Neutrophil (primary cell): ENCODE results near the gene SMURF1.
A peak's percentile ranks its signal among the peaks of the same experiment; 100 is the strongest.

Experiments
- H3K27ac ChIP-seq: fragments of 200-600 bp; sonication (generic); 2 replicates; pipeline ENCODE4 v1.5.1; 2016; ENCODE audit warnings: mild to moderate bottlenecking, moderate library complexity
- H3K27me3 ChIP-seq: fragments of 200-600 bp; sonication (generic); 2 replicates; pipeline ENCODE4 v1.6.0; 2016; ENCODE audit warnings: mild to moderate bottlenecking
- H3K36me3 ChIP-seq: fragments of 200-600 bp; sonication (generic); 2 replicates; pipeline ENCODE4 v1.5.1; 2017
- H3K4me1 ChIP-seq, 2 experiments: fragments of 200-600 bp in 1 of 2; sonication (generic) in 1 of 2; 1 replicate in 1 of 2; 2 replicates in 1 of 2; pipeline versions ENCODE4 v1.5.1 to v1.6.1; 2013 to 2016; ENCODE audit warnings: low read depth in 1 of 2, low read length in 1 of 2, mild to moderate bottlenecking in 1 of 2, moderate library complexity in 1 of 2; ENCODE audit not compliant: control insufficient read depth in 1 of 2, insufficient read depth in 1 of 2
- H3K4me3 ChIP-seq, 2 experiments: fragments of 200-600 bp in 1 of 2; sonication (generic) in 1 of 2; 1 replicate in 1 of 2; 2 replicates in 1 of 2; pipeline ENCODE4 v1.5.1; 2013 to 2016; ENCODE audit warnings: low read depth in 1 of 2, low read length in 1 of 2, mild to moderate bottlenecking in 1 of 2, moderate library complexity in 1 of 2
- H3K9me3 ChIP-seq: fragments of 200-600 bp; sonication (generic); 2 replicates; pipeline ENCODE4 v1.5.1; 2016
- CTCF ChIP-seq: fragments of 200-600 bp; sonication (generic); IDR thresholded peaks from 2 replicates; pipeline ENCODE4 v1.5.1; 2016; ENCODE audit warnings: antibody characterized with exemption

The SMURF1 gene

GRCh38 chr7:99143853-99144672, at the start of gene SMURF1:
Gene SMURF1, minus strand, starts transcription at chr7:99144108. Its CDS starts 328 bp downstream, at chr7:99143780.
- TF ChIP-seq CTCF = no peak
- Histone ChIP-seq H3K4me3 (peak within 1 kb of the TSS; percentile 78 to 80), H3K27me3 (peaks cover 7% of the 10 kb centered on the region), H3K9me3 (no peaks in the 10 kb centered on the region), H3K36me3 (no peaks in the 10 kb centered on the region), H3K4me1 (peaks cover 13 to 24% of the 10 kb centered on the region in 2 experiments), H3K27ac (peak within 1 kb of the TSS; percentile 95)

GRCh38 chr7:99191869-99192596, 48.1 kb upstream of the SMURF1 start:
- Histone ChIP-seq H3K27ac (no peak overlapping the region), H3K4me1 (no peaks in the 10 kb centered on the region)

GRCh38 chr7:99190359-99191009, 46.6 kb upstream of the SMURF1 start:
- TF ChIP-seq CTCF = no peak
- Histone ChIP-seq H3K27ac (no peak overlapping the region), H3K4me1 (no peaks in the 10 kb centered on the region), H3K36me3 (no peaks in the 10 kb centered on the region), H3K9me3 (no peaks in the 10 kb centered on the region), H3K27me3 (no peaks in the 10 kb centered on the region), H3K4me3 (no peak overlapping the region)

More at GRCh38 chr7:99191869-99192596, 48.1 kb upstream of the SMURF1 start:
- Histone ChIP-seq H3K9me3 (no peaks in the 10 kb centered on the region), H3K4me3 (no peak overlapping the region), H3K36me3 (no peaks in the 10 kb centered on the region), H3K27me3 (no peaks in the 10 kb centered on the region)
- no peak for TF ChIP-seq CTCF

- Histone ChIP-seq H3K4me1 (no peaks in the 10 kb centered on the region), H3K4me3 (no peak overlapping the region), H3K27ac (no peak overlapping the region), H3K9me3 (no peaks in the 10 kb centered on the region), H3K36me3 (no peaks in the 10 kb centered on the region), H3K27me3 (no peaks in the 10 kb centered on the region)
- no peak for TF ChIP-seq CTCF
Measured at GRCh38 chr7:99189222-99189621, 45.3 kb upstream of the SMURF1 start.

GRCh38 chr7:99188221-99188620, 44.3 kb upstream of the SMURF1 start:
- H3K4me3 ChIP-seq = no peak overlapping the region
- TF ChIP-seq CTCF = no peak
- no peak overlapping the region for H3K27ac ChIP-seq
- no peaks in the 10 kb centered on the region for H3K36me3 ChIP-seq
- no peaks in the 10 kb centered on the region for H3K4me1 ChIP-seq
- H3K27me3 ChIP-seq = peaks cover 5% of the 10 kb centered on the region
- no peaks in the 10 kb centered on the region for H3K9me3 ChIP-seq
